Forelimb muscle (tissue), 1 donor: Measurements from ENCODE around the gene TMEM107. TPM values are rescaled to one million over a fixed set of nuclear protein-coding genes. Genes with fewer than 3 reads are reported as not detected.

ENCODE experiments used
- DNase-seq: peaks from one replicate; pipeline ENCODE4 v3.0.0-alpha.2; 2013; ENCODE audit warnings: low read depth
- polyA plus RNA-seq: library from polyadenylated mRNA; unstranded; fragments of 120-200 nt; gene quantifications from one replicate; pipeline ENCODE4 v1.2.1, GENCODE V29; 2013; ENCODE audit not compliant: insufficient read length

Gene TMEM107
- polyA plus RNA-seq, 1 donor = 5.7 TPM

DNA sequence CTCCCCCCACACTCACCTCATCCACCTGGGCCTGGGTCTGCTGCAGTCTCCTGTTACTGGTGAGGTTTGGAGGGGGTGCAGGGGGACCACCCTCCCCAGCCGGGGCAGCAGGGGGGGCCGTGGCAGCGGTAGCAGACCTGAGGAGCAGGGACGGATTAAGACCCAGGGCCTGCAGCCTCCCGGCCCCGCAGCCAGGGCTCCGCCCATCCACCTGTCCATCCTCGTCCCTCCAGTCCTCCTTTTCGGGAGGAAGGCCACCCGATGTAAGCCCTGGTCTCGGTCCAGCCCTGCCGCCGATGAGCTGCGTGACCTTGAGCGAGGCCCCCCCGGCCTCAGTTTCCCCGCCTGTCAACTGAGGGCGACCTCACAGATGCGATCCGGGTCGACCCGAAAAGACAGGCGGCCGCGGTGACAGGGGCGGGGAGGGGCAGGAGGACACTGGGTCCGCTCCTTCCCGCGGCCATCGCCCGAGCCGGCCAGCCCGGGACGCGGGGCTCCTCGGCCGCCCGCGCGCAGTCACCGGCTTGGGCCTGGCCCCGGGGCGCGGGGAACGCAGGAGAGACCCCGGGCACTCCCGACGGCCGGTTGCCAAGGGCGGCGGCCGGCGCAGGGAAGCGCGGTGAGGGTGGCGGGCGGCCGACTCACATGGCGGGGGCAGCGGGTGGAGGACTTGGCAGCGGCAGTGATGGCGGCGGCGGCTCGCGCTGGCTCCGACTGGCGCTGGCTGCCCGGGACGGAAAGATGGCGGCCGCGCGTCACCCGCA lies 13.8 kb downstream of the TMEM107 start, which contains the start of gene VAMP2:
TSS of gene VAMP2 (minus strand) at position 716 of the 764 bp plus-strand sequence. CDS start at position 647, 69 bp downstream.
- DNase-seq = no peak

GRCh38 chr17:8161289-8162232 lies 14.6 kb downstream of the TMEM107 start:
- no peak for DNase-seq

- DNase-seq = no peak
Observed at GRCh38 chr17:8160741-8161221, 15.4 kb downstream of the TMEM107 start.

DNA sequence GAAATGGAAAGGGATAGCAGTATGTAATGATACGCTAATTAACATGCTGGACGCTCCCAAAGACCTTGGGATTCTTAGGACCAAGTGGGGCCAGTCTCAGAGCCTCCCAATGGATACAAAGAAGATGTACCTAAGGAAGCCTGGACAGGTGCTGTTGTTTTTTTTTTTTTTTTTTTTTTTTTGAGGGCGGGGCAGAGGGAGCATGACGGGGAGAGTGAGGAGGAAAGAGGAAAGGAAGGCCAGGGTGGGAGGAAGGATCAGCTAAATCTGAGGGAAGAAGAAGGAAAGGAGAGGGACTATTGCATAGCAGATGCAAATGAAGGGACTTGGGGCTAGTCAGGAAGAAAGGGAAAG lies 16.0 kb downstream of the TMEM107 start:
- DNase-seq = no peak

GRCh38 chr17:8159459-8160223 lies 16.5 kb downstream of the TMEM107 start:
- DNase-seq = no peak

DNA sequence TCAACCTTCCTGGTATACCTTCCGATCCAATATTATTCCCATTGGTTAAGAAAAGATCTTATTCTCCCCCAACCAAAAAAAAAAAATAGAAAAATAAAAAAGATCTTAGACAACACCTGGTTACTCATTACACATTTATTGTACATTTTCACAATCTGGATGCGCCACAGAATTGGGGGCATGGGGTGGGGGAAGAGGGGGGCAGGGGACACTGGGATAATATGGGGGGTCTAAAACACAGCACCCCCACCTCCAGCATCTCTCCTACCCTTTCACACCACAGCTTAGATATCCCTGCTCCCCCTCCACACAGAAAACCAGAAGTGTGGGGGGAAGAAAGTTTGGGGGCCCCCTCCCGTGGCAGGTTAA lies 17.2 kb downstream of the TMEM107 start:
- DNase-seq = no peak

DNA sequence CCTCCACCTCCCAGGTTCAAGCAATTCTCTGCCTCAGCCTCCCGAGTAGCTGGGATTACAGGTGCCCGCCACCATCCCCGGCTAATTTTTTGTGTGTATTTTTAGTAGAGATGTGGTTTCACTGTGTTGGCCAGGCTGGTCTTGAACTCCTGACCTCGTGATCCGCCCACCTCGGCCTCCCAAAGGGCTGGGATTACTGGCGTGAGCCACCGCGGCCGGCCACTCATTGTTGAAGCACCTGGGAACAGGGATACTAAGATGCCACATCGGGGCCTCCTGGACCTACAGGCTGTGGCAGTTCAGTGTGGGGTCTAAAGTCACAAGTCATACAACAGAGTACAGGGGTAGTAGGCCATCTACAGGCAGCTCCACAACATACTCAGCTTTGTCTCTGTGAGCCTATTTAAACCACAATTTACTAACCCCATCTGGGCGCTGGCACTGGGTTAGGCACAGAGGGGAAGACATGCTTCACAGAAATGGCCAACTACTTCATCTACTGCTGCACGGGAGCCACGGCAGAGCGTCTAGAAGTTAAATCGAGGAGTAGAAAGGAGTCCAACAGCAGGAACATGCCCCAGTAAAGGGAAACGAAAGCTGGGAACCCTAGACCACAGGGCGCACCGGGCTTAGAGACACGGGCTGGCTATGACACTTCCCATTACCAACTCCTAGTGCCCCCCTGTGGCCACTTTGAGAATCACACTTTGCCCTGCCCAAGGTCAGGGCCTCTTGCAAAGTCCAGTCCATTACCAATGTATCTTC lies 17.7 kb downstream of the TMEM107 start:
- DNase-seq = no peak

GRCh38 chr17:8156246-8156992 lies 19.8 kb downstream of the TMEM107 start:
- peak; percentile 100 for DNase-seq

GRCh38 chr17:8155996-8156245 lies 20.3 kb downstream of the TMEM107 start:
- DNase-seq = no peak

DNA sequence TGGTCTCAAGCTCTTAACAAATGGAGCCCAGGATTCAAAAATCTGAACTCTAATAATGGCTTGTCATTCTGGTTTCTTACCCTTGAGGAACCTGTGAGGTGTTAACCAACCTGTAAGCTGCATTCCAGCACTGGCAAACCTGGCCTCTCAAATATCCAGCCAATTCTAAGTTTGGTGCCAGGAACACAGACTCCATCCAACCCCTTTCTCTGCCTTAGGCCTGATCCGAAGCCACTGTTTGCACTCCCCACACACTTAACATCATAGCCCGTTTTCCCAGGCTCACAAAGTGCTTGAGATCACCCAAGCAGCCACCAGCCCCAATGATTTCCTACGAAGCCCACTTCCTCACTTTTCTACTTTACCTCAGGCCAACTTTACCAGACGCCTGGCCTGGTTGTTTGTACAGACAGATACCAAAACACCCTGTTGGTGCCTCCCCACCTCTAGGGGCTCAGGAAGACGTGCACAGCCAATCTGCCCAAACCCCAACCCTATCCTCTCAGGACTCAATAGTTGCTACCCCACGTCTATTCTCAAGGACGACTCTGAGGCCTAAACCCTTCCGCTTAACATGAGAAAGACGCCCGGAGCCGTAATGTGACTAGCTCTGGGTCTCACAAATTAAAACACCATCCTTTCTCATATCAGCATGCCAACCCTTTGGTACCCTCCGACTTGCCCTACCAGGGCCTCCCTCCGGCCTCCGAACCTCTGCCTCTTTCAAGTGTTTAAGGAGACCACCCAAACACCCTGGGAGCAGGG lies 20.8 kb downstream of the TMEM107 start:
- DNase-seq = no peak

DNA sequence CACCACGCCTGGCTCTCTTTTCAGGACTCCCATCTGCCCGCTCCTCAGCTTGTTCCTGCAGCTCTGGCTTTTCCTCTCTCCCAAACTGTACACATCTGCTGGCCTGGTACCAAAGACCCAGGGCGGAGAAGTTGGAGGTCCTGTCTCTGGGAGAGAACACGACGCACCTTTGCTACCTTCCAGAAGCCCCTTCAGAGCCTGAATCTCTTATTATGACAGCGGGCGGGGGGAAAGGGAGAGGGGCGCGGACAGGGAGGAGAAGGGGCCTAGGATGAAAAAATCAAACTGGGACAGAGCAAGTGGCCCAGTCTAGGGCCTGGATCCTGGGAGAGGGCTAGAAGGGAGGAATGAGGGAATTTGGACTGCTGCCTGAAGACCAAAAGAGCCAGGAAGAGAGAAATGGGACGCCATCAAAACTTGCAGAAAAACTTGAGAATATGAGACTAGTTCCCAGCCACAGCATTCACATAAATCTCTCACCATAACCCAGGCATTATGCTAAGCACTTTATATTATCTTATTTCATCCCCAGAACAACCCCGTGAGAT lies 21.5 kb downstream of the TMEM107 start:
- DNase-seq = no peak

- DNase-seq = peak; percentile 97
Observed at GRCh38 chr17:8153957-8154607, 22.1 kb downstream of the TMEM107 start.

DNA sequence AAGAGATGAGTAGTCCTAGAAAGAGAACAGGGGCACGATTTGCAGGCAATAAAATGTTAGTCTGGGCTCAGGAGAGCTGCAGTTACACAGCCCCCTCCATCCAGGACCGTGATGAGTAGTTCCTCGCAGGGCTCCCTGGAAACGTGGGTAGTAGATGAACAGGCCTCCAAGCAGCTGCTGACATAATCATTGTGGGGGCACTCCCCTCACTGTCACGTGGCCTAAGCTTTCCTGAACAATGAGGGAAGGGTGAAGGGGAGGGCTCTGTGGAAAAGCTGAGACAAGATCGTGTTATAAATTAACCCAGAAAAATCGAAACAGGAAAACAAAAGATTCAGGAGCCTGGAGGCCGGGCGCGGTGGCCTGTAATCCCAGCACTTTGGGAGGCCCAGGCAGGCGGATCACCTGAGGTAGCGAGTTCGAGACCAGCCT lies 22.6 kb downstream of the TMEM107 start:
- DNase-seq = peak; percentile 89

GRCh38 chr17:8153031-8153451 lies 23.1 kb downstream of the TMEM107 start:
- no peak for DNase-seq

DNA sequence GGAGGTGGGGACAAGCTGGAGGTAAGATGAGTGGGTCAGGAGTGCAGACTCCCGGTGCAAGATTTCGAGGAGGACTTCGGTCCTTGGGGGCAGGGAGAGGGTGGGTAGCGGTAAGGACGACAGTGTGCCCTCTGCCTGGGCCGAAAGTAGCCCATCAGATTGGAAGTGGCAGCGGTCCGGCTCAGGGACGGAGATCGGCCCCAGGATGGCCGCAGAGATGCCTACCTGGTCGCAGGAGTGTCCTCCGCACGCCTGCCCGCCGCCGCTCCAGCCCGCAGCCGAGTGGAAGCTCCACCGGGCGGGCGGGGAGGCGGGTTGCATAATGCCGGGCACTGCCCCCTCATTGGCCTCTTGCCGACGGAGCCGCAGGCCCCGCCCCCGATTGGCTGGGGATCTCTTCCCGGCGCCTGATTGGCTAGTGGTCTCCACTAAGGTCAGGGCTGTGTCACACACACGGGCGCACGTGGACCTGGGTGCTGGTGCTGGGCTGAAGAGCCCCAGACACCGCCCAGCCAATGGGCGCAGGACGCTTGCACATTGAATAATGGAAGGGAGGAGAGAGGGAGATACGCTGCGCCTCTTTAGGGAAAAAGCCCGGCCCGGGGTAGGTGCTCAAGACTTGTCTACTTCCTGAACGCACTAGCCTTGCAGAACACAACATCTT lies 23.9 kb downstream of the TMEM107 start, which contains the start of gene PER1:
TSS of gene PER1 (minus strand) at position 293 of the 664 bp plus-strand sequence. CDS start 1,698 bp downstream, outside the sequence.
- DNase-seq = no peak

DNA sequence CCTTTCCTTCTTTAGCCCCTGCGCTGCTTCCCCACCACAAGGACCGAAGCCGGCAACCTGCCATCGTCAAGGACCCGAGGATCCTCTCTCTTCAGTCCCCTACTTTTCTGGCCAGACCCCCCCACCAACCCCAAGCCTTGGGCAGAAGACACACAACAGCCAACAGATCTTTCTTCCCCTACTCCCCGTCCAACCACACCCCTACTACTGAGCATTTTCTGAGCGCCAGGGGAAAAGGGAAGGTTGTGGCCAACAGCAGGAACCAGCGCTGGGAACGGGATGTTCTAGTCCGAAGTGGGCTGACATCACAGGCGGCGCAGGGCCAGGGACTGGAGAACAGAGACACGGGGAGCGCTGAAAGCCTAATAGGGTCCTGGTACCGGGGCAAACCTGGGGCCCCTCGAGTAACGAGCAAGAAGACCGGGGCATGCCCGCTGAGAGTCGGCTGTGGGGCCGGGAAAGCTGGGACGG lies 24.5 kb downstream of the TMEM107 start:
- DNase-seq = no peak

GRCh38 chr17:8151120-8151640 lies 25.0 kb downstream of the TMEM107 start:
- DNase-seq = no peak
